Measurements from ENCODE around the gene MBNL1.

The MBNL1 gene

DNA sequence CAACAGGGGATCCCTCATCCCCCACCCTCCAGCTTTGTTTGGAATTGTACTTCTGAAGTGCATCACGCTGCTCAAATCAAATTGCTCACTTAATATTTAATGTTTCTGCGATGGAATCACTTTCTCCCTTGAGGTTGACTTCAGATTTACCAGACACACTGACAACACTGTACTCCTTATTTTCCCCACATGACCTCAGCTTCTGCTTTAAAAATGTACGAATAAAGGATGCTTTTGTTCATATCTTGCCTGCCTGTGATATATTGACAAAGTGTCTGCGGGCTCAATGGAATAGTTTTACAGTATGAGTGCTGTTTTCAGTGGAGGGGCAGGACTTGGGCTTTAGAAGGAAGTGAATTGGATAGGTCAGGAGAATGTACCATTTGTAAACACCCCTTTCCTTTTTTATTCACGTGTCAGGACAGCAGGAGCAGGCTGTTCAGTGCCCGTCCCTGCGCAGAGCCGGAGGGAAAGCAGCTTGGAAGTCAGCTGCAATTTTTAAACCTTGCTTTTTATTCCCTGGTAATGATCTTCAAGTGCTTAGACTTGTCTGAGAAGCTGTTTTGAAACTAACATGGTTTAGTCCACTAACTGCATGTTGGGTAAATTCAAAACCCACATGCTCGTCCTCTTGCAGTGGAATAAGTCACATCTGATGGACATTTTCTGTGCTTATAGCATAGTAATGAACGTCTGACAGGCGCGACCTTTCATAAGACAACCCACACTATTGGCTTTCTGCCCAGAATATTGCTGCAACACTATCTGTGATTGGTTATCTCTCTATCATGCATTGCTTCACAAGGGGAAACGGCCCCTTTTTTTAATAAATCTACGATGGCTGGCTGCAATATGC, 29.9 kb downstream of the MBNL1 start:
- DNase-seq (ENCODE audit: low spot score), result peak; percentile 42

DNA sequence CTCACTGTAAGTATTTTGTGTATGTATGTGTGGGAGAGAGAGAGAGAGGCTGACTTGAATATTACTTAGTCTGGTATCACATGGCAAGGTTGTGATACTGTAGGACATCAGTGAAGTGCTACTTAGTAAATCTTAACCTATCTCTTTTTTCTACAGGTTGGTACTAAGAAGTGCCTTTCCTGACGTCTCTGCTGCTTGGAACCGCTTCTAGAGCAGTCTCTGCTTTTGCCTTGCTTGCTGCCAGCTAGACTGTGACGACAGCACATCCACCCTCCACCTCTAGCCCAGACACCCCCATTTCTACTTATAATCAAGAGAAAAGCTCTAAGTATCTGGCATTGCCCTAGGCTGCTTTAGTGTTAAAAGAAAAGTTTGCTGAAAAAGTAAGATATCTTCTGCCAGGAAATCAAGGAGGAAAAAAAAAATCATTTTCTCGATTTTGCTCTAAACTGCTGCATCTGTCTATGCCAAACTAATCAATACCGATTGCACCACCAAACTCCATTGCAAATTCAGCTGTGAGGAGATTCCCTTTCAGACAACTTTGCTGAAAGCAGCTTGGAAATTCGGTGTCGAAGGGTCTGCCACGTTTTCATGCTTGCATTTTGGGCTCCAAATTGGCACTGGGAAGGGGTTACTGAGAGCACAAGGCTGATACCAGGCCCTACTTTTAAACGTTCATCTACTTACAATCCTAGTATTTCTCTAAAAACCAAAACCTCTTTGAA, 30.7 kb downstream of the MBNL1 start:
- DNase-seq (ENCODE audit: low spot score), result no peak

GRCh38 chr3:152300029-152300731, 31.5 kb downstream of the MBNL1 start:
- DNase-seq (ENCODE audit: low spot score), result no peak

DNA sequence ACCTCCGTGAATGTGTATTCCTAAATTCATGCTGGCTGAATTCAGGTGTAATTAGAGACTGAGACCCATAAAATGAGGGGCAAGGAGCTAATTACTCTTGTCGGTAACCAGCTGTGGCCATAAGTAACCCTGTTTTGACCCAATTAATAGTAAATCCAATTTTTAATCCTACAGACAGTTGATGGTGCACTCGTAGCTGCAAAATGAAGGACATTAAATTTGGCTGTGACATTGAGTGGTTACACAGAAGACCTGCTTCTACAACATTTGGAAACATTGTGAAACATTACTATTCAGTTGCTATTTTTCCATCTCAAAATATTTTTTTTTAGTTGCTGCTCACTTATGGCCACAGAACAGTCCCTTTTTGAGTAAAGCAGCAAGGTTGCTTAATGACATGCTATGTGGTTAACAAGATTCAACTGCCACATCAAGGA, 33.0 kb downstream of the MBNL1 start:
- DNase-seq (ENCODE audit: low spot score), result no peak

- peak; percentile 35 for DNase-seq (ENCODE audit: low spot score)
Measured at GRCh38 chr3:152302521-152303021, 33.8 kb downstream of the MBNL1 start.

DNA sequence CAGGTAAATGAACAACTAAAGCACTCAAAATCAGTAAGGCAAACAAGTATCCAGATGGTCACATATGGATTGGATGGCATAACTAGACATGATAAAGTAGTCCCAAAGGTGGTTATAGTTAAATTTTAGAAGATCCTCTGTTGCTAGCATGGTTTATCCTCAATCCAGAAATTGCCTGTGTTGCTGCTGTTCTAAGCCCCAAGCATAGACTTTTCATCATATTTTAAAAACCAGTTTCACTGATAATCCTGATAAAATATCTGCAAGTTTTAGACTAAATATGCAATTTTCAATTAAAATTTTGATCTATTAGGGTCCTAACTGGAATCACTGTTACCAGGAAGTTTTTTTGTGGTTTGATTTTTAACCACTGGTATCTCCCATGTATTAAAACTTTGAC, 35.4 kb downstream of the MBNL1 start:
- DNase-seq (ENCODE audit: low spot score), result no peak

DNA sequence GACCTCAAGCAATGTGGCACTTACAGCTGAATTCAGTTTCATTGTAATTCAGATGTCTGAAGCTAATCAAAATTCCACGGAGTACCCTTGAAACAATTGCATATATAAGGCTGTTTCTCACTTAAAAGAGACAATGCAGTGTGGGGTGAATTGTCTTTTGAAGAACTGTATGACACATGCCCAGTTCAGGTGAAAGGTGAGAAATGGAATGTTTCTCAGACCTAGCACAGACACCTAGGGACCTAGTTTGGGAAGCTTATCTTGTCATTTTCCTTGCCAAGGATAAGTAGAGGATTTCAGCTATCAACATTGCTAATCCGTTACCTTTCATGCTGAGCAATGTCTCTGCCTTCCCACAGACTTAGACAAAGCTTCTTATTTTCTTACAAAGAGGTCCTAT, 36.3 kb downstream of the MBNL1 start:
- no peak for DNase-seq (ENCODE audit: low spot score)

GRCh38 chr3:152307829-152308474, 39.2 kb downstream of the MBNL1 start:
- DNase-seq (ENCODE audit: low spot score), result no peak

GRCh38 chr3:152308475-152308844, 39.7 kb downstream of the MBNL1 start:
- DNase-seq (ENCODE audit: low spot score), result no peak

GRCh38 chr3:152309031-152309430, 40.3 kb downstream of the MBNL1 start:
- DNase-seq (ENCODE audit: low spot score), result no peak

DNA sequence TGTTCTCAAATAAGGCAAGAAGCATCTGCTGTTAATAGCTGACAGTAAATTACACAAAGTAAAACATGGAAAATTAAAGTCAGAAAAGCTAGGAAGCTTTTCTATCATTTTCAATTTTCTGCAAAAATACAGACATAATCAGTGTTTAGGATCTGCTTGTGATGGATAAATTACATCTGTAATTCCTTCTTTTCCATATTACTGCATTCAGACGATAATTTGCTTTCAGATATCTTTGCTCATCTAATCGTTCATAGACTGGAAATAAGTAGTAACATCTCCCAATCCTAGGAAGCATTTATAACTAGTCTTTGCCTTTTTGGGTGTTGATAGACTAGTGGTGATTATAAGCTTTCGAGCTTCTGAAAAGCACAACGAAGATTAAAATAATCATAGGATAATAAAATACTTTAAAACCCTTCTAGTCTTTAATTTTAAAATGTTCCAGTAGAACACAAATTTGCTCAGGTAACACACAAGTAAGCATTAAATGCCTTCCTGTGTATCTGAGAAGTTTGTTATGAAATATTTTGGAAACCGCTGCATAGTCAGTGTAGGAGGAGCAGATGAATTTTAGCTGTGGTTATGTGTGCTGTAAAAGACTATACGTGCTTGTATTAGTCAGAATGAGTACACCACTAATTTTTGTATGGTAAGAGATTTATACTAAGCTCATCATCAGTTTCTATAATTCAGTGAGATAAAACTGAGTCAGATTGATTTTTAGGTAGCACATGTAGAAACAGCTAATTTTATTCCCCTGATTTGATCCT, 41.0 kb downstream of the MBNL1 start:
- DNase-seq (ENCODE audit: low spot score), result peak; percentile 49

GRCh38 chr3:152313430-152313829, 44.7 kb downstream of the MBNL1 start:
- DNase-seq (ENCODE audit: low spot score), result no peak

- no peak for DNase-seq (ENCODE audit: low spot score)
Measured at GRCh38 chr3:152313914-152314313, 45.2 kb downstream of the MBNL1 start.

DNA sequence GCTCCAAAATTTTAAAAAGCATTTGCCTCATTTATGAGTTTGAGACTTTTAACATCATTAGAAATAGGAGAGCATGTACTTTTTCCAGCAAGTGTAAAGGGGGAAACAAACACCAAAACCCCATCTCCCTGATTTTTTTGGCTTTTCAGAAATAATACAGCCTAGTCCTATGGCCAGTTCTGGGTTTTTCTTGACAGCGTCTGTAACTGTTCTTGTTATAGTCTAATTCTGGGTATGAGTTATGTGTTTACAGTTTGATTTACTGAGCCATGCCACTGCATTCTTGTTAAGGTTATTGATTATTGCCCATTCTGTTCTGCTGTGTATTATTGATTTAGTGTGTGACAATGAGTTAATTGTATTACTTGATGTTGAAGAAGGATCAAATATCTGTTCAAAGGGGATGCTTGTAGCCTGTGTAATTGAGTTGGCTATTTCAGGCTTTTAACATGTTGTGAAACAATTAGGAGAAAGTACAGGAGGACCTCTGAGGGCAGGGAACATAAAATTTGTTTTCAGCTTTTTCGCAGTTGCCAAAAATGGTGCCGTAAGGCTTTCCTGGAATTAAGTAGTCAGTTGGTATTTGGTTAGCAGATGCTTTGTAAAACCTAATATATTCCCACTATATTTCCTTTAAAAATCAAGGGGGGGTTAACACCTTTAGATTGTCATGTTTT, 46.1 kb downstream of the MBNL1 start:
- no peak for DNase-seq (ENCODE audit: low spot score)

- DNase-seq (ENCODE audit: low spot score), result no peak
Measured at GRCh38 chr3:152315623-152316022, 46.9 kb downstream of the MBNL1 start.

DNA sequence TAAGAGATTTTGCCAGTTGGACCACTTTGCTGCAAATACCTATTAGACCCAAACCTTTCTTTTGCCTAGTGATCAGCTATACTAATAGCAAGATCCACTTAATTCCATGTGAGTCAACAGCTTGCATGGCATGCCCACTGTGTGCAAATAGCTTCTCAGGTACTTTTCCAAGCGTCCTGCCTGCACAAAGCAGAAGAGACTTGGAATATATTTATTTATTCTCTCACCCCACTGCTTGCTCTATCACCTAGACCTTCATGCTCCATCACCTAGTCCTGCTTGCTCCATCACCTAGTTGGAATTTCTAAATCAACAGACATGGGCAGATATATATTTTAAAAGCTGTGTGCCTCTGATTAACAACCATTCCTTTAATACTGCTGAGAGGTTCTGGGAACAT, 47.6 kb downstream of the MBNL1 start:
- no peak for DNase-seq (ENCODE audit: low spot score)

- DNase-seq (ENCODE audit: low spot score), result no peak
Measured at GRCh38 chr3:152317184-152317583, 48.5 kb downstream of the MBNL1 start.

GRCh38 chr3:152317956-152318355, 49.2 kb downstream of the MBNL1 start:
- DNase-seq (ENCODE audit: low spot score), result peak; percentile 15

DNA sequence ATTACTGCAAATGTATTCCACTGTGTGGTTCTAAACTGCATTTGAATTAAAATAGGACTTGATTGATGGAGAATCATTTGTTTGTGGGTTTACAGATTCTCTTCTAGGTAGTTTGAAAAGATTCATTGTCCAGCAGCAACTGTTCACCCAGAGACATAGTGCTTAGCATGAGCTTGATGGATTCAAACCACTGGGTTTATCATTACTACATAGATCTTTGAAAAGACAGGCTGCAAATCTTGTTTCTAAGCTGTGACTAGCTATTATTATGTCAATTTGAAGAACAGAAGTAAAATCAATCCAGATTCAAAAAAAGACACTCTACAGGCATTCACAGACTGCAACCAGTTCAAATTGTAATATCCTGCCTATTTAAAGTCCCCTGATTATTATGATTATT, 49.8 kb downstream of the MBNL1 start:
- no peak for DNase-seq (ENCODE audit: low spot score)

DNA sequence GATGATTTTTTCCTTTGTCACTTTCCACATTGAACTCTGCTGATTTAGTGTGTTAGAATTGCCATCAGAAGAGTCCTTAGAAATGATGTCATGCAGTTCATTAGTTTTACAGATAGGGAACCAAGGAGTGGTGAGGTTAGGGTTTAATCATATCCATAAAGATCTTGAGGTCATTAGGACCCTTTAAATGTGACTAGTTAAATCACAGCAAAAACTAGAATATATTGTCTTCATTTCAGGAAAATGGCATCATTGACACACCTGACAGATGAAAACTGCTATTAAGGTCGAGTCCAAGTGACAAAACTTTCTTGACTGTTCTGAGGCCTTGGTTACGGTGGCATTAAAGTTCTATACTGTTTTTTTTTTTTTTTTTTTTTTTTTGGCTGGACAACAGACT, 50.5 kb downstream of the MBNL1 start:
- DNase-seq (ENCODE audit: low spot score), result no peak

Measured in GM03348 (cell line).